ENCODE data around the gene PIK3CA. TPM values are rescaled to one million over a fixed set of nuclear protein-coding genes. Genes with fewer than 3 reads are reported as not detected.

The PIK3CA gene
- total and polyA plus RNA-seq, 10 donors: 4.9 to 40.2 (median 30.9) TPM

- intact Hi-C loops (cut with DNase I; ENCODE audit: low total_unique reads): no loop called here
- H3K4me1 ChIP-seq: peaks cover 7 to 94% (median 46%) of the 10 kb centered on the region in 6 donors
- no peak overlapping the region for H3K4me3 ChIP-seq
- peaks cover 0 to 4% (median 0%) of the 10 kb centered on the region in 8 donors for H3K9me3 ChIP-seq
- no peak for TF ChIP-seq POLR2A (IDR thresholded peaks at IDR 0.05)
- H3K27me3 ChIP-seq (replicated peaks in 1 of 7): no peaks in the 10 kb centered on the region
- no peaks in the 10 kb centered on the region for H3K36me3 ChIP-seq
- H3K27ac ChIP-seq: peak overlapping the region in 2 of 8 donors; percentile 5 to 55
- no peak for DNase-seq
Observed at GRCh38 chr3:179163503-179163902, 15.3 kb downstream of the PIK3CA start.

GRCh38 chr3:179164857-179165256, 16.7 kb downstream of the PIK3CA start:
- Histone ChIP-seq H3K9me3 (peaks cover 0 to 4% (median 0%) of the 10 kb centered on the region in 8 donors), H3K4me3 (no peak overlapping the region), H3K36me3 (no peaks in the 10 kb centered on the region), H3K4me1 (peaks cover 7 to 89% (median 43%) of the 10 kb centered on the region in 6 donors), H3K27ac (no peak overlapping the region), H3K27me3 (replicated peaks in 1 of 7) (no peaks in the 10 kb centered on the region)
- intact Hi-C loops (cut with DNase I; ENCODE audit: low total_unique reads): no loop called here
- no peak for DNase-seq
- TF ChIP-seq POLR2A (IDR thresholded peaks at IDR 0.05): no peak
- TF ChIP-seq POLR2AphosphoS5 (IDR thresholded peaks at IDR 0.05): no peak
- TF ChIP-seq CTCF (IDR thresholded peaks at IDR 0.05 in 8 of 11, conservative IDR thresholded peaks at IDR 0.05 in 3 of 11): no peak

GRCh38 chr3:179166561-179167201, 18.5 kb downstream of the PIK3CA start:
- Histone ChIP-seq H3K4me3 (no peak overlapping the region), H3K9me3 (peaks cover 0 to 12% (median 9%) of the 10 kb centered on the region in 8 donors), H3K36me3 (no peaks in the 10 kb centered on the region), H3K27me3 (replicated peaks in 1 of 7) (no peaks in the 10 kb centered on the region), H3K27ac (peak overlapping the region in 2 of 8 donors; percentile 32 to 56), H3K4me1 (peaks cover 7 to 73% (median 29%) of the 10 kb centered on the region in 6 donors)
- no peak for DNase-seq
- TF ChIP-seq POLR2AphosphoS5 (IDR thresholded peaks at IDR 0.05) (no peak), CTCF (IDR thresholded peaks at IDR 0.05 in 8 of 11, conservative IDR thresholded peaks at IDR 0.05 in 3 of 11) (no peak), POLR2A (IDR thresholded peaks at IDR 0.05) (no peak)
- intact Hi-C loops (cut with DNase I; ENCODE audit: low total_unique reads): no loop called here
- 45 to 61% (median 47%) methylated on average over 2 of the region's 2 CpGs for WGBS, 5 donors

- Histone ChIP-seq H3K27ac (no peak overlapping the region), H3K4me3 (no peak overlapping the region), H3K36me3 (no peaks in the 10 kb centered on the region), H3K27me3 (replicated peaks in 1 of 7) (no peaks in the 10 kb centered on the region), H3K4me1 (peaks cover 0 to 57% (median 18%) of the 10 kb centered on the region in 6 donors), H3K9me3 (peaks cover 0 to 21% (median 17%) of the 10 kb centered on the region in 8 donors)
- no peak for TF ChIP-seq CTCF (IDR thresholded peaks at IDR 0.05 in 8 of 11, conservative IDR thresholded peaks at IDR 0.05 in 3 of 11)
- TF ChIP-seq POLR2AphosphoS5 (IDR thresholded peaks at IDR 0.05): no peak
- no peak for TF ChIP-seq POLR2A (IDR thresholded peaks at IDR 0.05)
- intact Hi-C loops (cut with DNase I; ENCODE audit: low total_unique reads): no loop called here
- no peak for DNase-seq
- 92 to 97% (median 94%) methylated on average over 2 of the region's 2 CpGs for WGBS, 5 donors
Observed at GRCh38 chr3:179168918-179169317, 20.8 kb downstream of the PIK3CA start.

Measured in spleen (tissue), 11 donors.